HG02623 (cell line): ENCODE results near the gene FUS.
A peak's percentile ranks its signal among the peaks of the same experiment; 100 is the strongest.
"Not testable (repeated sequence)": the region's sequence is repeated elsewhere in the genome, so short reads cannot be mapped to it uniquely, and the experiment has no call there.

Source experiments
- ATAC-seq: cut with Tn5 transposase; IDR thresholded peaks from one replicate; pipeline ENCODE4 v1.9.1; 2021; ENCODE audit warnings: moderate library complexity; ENCODE audit not compliant: unreplicated experiment

FUS gene

GRCh38 chr16:31179747-31180459, at the start of gene FUS:
TSS of gene FUS (plus strand) at chr16:31180139. CDS start at chr16:31180215, 76 bp downstream.
- peak; percentile 48 for ATAC-seq

- no peak for ATAC-seq
Observed at GRCh38 chr16:31130336-31130891, 49.5 kb upstream of the FUS start.

GRCh38 chr16:31130899-31131298, 49.0 kb upstream of the FUS start:
- ATAC-seq, result no peak

GRCh38 chr16:31131416-31131815, 48.5 kb upstream of the FUS start:
- no peak for ATAC-seq

- no peak for ATAC-seq
Observed at GRCh38 chr16:31131841-31132271, 48.1 kb upstream of the FUS start.

GRCh38 chr16:31132303-31132979, 47.5 kb upstream of the FUS start:
- ATAC-seq, result no peak

GRCh38 chr16:31133046-31133501, 46.9 kb upstream of the FUS start:
- ATAC-seq, result no peak

GRCh38 chr16:31134091-31134571, 45.8 kb upstream of the FUS start:
- no peak for ATAC-seq

- no peak for ATAC-seq
Observed at GRCh38 chr16:31134625-31135534, 45.1 kb upstream of the FUS start.

GRCh38 chr16:31135535-31136286, 44.2 kb upstream of the FUS start, which contains the start of gene PRSS8:
TSS of gene PRSS8 (minus strand) at chr16:31135727. CDS start at chr16:31135498, 229 bp downstream.
- no peak for ATAC-seq

GRCh38 chr16:31136287-31136662, 43.7 kb upstream of the FUS start:
- no peak for ATAC-seq

- ATAC-seq, result not testable (repeated sequence)
Observed at GRCh38 chr16:31136822-31137499, 43.0 kb upstream of the FUS start.

GRCh38 chr16:31138621-31139578, 41.0 kb upstream of the FUS start:
- no peak for ATAC-seq

- not testable (repeated sequence) for ATAC-seq
Observed at GRCh38 chr16:31141071-31141469, 38.9 kb upstream of the FUS start.

GRCh38 chr16:31141489-31142108, 38.3 kb upstream of the FUS start:
- ATAC-seq, result no peak

- peak; percentile 81 for ATAC-seq
Observed at GRCh38 chr16:31142109-31143010, 37.6 kb upstream of the FUS start.
